WTC11 (cell line): ENCODE results near the gene OTUB1. TPM values are rescaled to one million over a fixed set of nuclear protein-coding genes. Genes with fewer than 3 reads are reported as not detected.

Experiments used
- ATAC-seq: fragments of 200-7000 bp; cut with Tn5 transposase; 2 replicates; pipeline ENCODE4 v1.10.0; 2021; ENCODE audit warnings: mild to moderate bottlenecking, moderate library complexity
- CTCF ChIA-PET: fragments of 300-600 bp; sonication (Branson Sonifier 250); formaldehyde crosslinking; loops from one replicate; lab custom pipeline; 2021; ENCODE audit warnings: antibody characterized with exemption; lab: Charles Lee
- POLR2A ChIA-PET: fragments of 350-600 bp; sonication (Branson Sonifier 250); formaldehyde crosslinking; loops from one replicate; lab custom pipeline; 2021; ENCODE audit warnings: antibody characterized with exemption; lab: Charles Lee
- DNase-seq: peaks from one replicate; pipeline ENCODE4 v3.0.0; 2021; ENCODE audit warnings: low spot score
- H3K27ac Mint-ChIP-seq: 2 replicates; pipeline ENCODE4 v1.8.0; 2021; ENCODE audit warnings: mixed read lengths
- H3K27me3 Mint-ChIP-seq: 2 replicates; pipeline ENCODE4 v1.8.0; 2021; ENCODE audit warnings: low read depth, mild to moderate bottlenecking, moderate library complexity, mixed read lengths
- H3K36me3 Mint-ChIP-seq: 2 replicates; pipeline ENCODE4 v1.8.0; 2021; ENCODE audit warnings: mixed read lengths
- H3K4me1 Mint-ChIP-seq: 2 replicates; pipeline ENCODE4 v1.8.0; 2022; ENCODE audit warnings: mixed read lengths
- H3K4me3 Mint-ChIP-seq: 2 replicates; pipeline ENCODE4 v1.8.0; 2021; ENCODE audit warnings: mild to moderate bottlenecking, moderate library complexity, mixed read lengths
- H3K9me3 Mint-ChIP-seq: 2 replicates; pipeline ENCODE4 v1.8.0; 2021; ENCODE audit warnings: mixed read lengths
- ATF1 ChIP-seq: sonication (generic); formaldehyde crosslinking; IDR thresholded peaks from 2 replicates; pipeline ENCODE4 v1.8.1; 2023; ENCODE audit warnings: mild to moderate bottlenecking, moderate library complexity, missing genetic modification reagents
- ETV6 ChIP-seq: sonication (generic); formaldehyde crosslinking; IDR thresholded peaks from 2 replicates; pipeline ENCODE4 v1.8.1; 2022; ENCODE audit warnings: mild to moderate bottlenecking, missing genetic modification reagents
- FOXJ3 ChIP-seq: sonication (generic); formaldehyde crosslinking; IDR thresholded peaks from 2 replicates; pipeline ENCODE4 v1.9.0; 2021; ENCODE audit warnings: missing genetic modification reagents, mild to moderate bottlenecking, borderline replicate concordance
- FOXK1 ChIP-seq: sonication (generic); formaldehyde crosslinking; IDR thresholded peaks from 2 replicates; pipeline ENCODE4 v1.8.0; 2022; ENCODE audit warnings: mild to moderate bottlenecking, moderate library complexity, missing genetic modification reagents
- GABPB1 ChIP-seq: sonication (generic); formaldehyde crosslinking; IDR thresholded peaks from 2 replicates; pipeline ENCODE4 v1.8.1; 2023; ENCODE audit warnings: mild to moderate bottlenecking, missing genetic modification reagents
- GRHL2 ChIP-seq: fragments of 250-450 bp; sonication (Bioruptor Pico); IDR thresholded peaks from 2 replicates; pipeline ENCODE4 v1.8.0; 2022; ENCODE audit warnings: mild to moderate bottlenecking, moderate library complexity; ENCODE audit not compliant: insufficient replicate concordance, severe bottlenecking
- JAZF1 ChIP-seq: fragments of 250-450 bp; sonication (Bioruptor Pico); IDR thresholded peaks from 2 replicates; pipeline ENCODE4 v1.9.0; 2021; ENCODE audit warnings: moderate library complexity, mild to moderate bottlenecking, inconsistent platforms
- PRRX2 ChIP-seq: fragments of 250-450 bp; sonication (Bioruptor Pico); IDR thresholded peaks from 2 replicates; pipeline ENCODE4 v1.8.0; 2021; ENCODE audit warnings: mild to moderate bottlenecking
- TCF7 ChIP-seq: sonication (generic); formaldehyde crosslinking; IDR thresholded peaks from 2 replicates; pipeline ENCODE4 v1.8.0; 2022; ENCODE audit warnings: mild to moderate bottlenecking, low read depth, missing genetic modification reagents, moderate library complexity
- ZBTB21 ChIP-seq: sonication (generic); formaldehyde crosslinking; IDR thresholded peaks from 2 replicates; pipeline ENCODE4 v1.8.1; 2023; ENCODE audit warnings: mild to moderate bottlenecking, missing genetic modification reagents, borderline replicate concordance
- ZNF121 ChIP-seq: sonication (generic); formaldehyde crosslinking; IDR thresholded peaks from 2 replicates; pipeline ENCODE4 v1.8.0; 2023; ENCODE audit warnings: missing genetic modification reagents
- ZNF396 ChIP-seq: fragments of 250-450 bp; sonication (Bioruptor Pico); IDR thresholded peaks from 2 replicates; pipeline ENCODE4 v1.8.0; 2021; ENCODE audit warnings: mild to moderate bottlenecking, moderate library complexity, borderline replicate concordance
- ZNF671 ChIP-seq: fragments of 250-450 bp; sonication (Bioruptor Pico); IDR thresholded peaks from 2 replicates; pipeline ENCODE4 v1.8.0; 2021; ENCODE audit warnings: mild to moderate bottlenecking
- ZSCAN18 ChIP-seq: fragments of 250-450 bp; sonication (Bioruptor Pico); IDR thresholded peaks from 2 replicates; pipeline ENCODE4 v2.1.2; 2022; ENCODE audit warnings: mild to moderate bottlenecking, moderate library complexity
- total RNA-seq: library from RNA; stranded (reverse); gene quantifications from 3 replicates; pipeline ENCODE4 v1.2.3, GENCODE V29; 2021
- TF ChIP-seq, protein P1 (sequence below): sonication (generic); formaldehyde crosslinking; IDR thresholded peaks from 2 replicates; pipeline ENCODE4 v1.8.0; 2023; ENCODE audit warnings: missing genetic modification reagents
- TF ChIP-seq, protein P2 (sequence below): sonication (generic); formaldehyde crosslinking; IDR thresholded peaks from 2 replicates; pipeline ENCODE4 v1.8.1; 2023; ENCODE audit warnings: mild to moderate bottlenecking, missing genetic modification reagents
- TF ChIP-seq, protein P3 (sequence below): fragments of 250-450 bp; sonication (Bioruptor Pico); IDR thresholded peaks from 2 replicates; pipeline ENCODE4 v1.9.0; 2021; ENCODE audit warnings: moderate library complexity, mild to moderate bottlenecking, inconsistent platforms, borderline replicate concordance
- TF ChIP-seq, protein P4 (sequence below): fragments of 250-450 bp; sonication (Bioruptor Pico); conservative IDR thresholded peaks from 2 replicates; pipeline ENCODE4 v1.9.0; 2021; ENCODE audit warnings: mild to moderate bottlenecking
- TF ChIP-seq, protein P5 (sequence below): sonication (generic); formaldehyde crosslinking; IDR thresholded peaks from 2 replicates; pipeline ENCODE4 v1.8.1; 2023; ENCODE audit warnings: mild to moderate bottlenecking, missing genetic modification reagents, moderate library complexity
- TF ChIP-seq, protein P6 (sequence below): sonication (generic); formaldehyde crosslinking; IDR thresholded peaks from 2 replicates; pipeline ENCODE4 v1.8.0; 2023; ENCODE audit warnings: mild to moderate bottlenecking, missing genetic modification reagents

OTUB1 gene
- total RNA-seq, 1 experiment from 2014 or later, result 112 TPM

- peaks cover 14% of the 10 kb centered on the region for H3K4me1 Mint-ChIP-seq
- POLR2A ChIA-PET, result interaction anchor here (0.6 to 1.8 kb wide), 3 partner anchors 27 to 1636 kb away, joined by 3 to 8 read pairs (median 7); partner anchors contain the start of gene SIPA1
- H3K9me3 Mint-ChIP-seq, result no peaks in the 10 kb centered on the region
- CTCF ChIA-PET, result interaction anchor here (0.6 to 5.4 kb wide), 33 partner anchors 14 to 330 kb away, joined by 3 to 75 read pairs (median 6); partner anchors contain the start of genes FERMT3, FLRT1, MACROD1 and NAA40
- ATAC-seq (no peak), DNase-seq (no peak)
- peak overlapping the region; percentile 40; the same call in 1 of the 2 replicates for H3K4me3 Mint-ChIP-seq
- peaks cover 6% of the 10 kb centered on the region for H3K36me3 Mint-ChIP-seq
- no peak for TF ChIP-seq ZNF396
- no peak for TF ChIP-seq ZSCAN18 (CRISPR knock-in tag)
- TF ChIP-seq, protein P1, sequence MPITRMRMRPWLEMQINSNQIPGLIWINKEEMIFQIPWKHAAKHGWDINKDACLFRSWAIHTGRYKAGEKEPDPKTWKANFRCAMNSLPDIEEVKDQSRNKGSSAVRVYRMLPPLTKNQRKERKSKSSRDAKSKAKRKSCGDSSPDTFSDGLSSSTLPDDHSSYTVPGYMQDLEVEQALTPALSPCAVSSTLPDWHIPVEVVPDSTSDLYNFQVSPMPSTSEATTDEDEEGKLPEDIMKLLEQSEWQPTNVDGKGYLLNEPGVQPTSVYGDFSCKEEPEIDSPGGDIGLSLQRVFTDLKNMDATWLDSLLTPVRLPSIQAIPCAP, result no peak
- no peak for TF ChIP-seq PRRX2 (CRISPR knock-in tag)
- no peak for TF ChIP-seq GRHL2 (CRISPR knock-in tag)
- TF ChIP-seq, protein P2, sequence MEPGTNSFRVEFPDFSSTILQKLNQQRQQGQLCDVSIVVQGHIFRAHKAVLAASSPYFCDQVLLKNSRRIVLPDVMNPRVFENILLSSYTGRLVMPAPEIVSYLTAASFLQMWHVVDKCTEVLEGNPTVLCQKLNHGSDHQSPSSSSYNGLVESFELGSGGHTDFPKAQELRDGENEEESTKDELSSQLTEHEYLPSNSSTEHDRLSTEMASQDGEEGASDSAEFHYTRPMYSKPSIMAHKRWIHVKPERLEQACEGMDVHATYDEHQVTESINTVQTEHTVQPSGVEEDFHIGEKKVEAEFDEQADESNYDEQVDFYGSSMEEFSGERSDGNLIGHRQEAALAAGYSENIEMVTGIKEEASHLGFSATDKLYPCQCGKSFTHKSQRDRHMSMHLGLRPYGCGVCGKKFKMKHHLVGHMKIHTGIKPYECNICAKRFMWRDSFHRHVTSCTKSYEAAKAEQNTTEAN, result no peak
- TF ChIP-seq, protein P3, sequence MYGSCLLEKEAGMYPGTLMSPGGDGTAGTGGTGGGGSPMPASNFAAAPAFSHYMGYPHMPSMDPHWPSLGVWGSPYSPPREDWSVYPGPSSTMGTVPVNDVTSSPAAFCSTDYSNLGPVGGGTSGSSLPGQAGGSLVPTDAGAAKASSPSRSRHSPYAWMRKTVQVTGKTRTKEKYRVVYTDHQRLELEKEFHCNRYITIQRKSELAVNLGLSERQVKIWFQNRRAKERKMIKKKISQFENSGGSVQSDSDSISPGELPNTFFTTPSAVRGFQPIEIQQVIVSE (CRISPR knock-in tag), result no peak
- TF ChIP-seq FOXJ3, result no peak
- TF ChIP-seq, protein P4, sequence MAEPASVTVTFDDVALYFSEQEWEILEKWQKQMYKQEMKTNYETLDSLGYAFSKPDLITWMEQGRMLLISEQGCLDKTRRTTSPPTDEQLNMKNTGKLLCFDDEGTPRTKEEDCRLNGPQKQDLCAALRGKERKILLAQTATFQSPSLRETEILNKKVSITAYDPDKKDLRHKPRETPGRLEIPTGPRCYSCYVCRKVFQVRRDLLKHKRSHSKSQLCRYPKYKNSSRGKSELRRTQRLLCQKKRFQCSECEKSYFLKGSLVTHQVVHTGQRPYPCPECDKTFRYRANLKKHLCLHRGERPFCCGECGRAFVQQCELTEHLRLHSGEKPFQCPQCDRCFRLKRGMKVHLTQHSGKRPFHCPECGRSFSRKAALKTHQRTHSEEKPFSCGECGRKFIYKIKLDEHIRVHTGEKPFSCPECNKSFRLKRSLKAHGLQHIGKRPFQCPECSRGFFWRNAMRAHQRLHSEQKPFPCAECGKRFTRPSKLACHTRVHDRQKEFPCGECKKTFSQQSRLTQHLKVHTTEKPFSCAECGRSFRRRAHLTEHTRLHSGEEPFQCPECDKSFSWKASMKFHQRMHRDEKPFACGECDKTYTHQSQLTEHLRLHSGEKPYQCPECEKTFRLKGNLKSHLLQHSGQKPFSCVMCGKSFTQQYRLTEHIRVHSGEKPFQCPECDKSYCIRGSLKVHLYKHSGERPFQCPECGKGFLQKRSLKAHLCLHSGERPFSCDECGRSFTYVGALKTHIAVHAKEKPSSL (CRISPR knock-in tag), result no peak
- no peak for TF ChIP-seq TCF7 (CRISPR knock-in tag)
- no peak for TF ChIP-seq FOXK1 (CRISPR knock-in tag)
- no peak for TF ChIP-seq JAZF1 (CRISPR knock-in tag)
- no peak for TF ChIP-seq GABPB1 (CRISPR knock-in tag)
- TF ChIP-seq, protein P5, sequence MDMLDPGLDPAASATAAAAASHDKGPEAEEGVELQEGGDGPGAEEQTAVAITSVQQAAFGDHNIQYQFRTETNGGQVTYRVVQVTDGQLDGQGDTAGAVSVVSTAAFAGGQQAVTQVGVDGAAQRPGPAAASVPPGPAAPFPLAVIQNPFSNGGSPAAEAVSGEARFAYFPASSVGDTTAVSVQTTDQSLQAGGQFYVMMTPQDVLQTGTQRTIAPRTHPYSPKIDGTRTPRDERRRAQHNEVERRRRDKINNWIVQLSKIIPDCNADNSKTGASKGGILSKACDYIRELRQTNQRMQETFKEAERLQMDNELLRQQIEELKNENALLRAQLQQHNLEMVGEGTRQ (CRISPR knock-in tag), result no peak
- TF ChIP-seq ETV6 (CRISPR knock-in tag), result no peak
- TF ChIP-seq ATF1 (CRISPR knock-in tag), result no peak
- no peak for TF ChIP-seq ZNF121 (CRISPR knock-in tag)
- TF ChIP-seq, protein P6, sequence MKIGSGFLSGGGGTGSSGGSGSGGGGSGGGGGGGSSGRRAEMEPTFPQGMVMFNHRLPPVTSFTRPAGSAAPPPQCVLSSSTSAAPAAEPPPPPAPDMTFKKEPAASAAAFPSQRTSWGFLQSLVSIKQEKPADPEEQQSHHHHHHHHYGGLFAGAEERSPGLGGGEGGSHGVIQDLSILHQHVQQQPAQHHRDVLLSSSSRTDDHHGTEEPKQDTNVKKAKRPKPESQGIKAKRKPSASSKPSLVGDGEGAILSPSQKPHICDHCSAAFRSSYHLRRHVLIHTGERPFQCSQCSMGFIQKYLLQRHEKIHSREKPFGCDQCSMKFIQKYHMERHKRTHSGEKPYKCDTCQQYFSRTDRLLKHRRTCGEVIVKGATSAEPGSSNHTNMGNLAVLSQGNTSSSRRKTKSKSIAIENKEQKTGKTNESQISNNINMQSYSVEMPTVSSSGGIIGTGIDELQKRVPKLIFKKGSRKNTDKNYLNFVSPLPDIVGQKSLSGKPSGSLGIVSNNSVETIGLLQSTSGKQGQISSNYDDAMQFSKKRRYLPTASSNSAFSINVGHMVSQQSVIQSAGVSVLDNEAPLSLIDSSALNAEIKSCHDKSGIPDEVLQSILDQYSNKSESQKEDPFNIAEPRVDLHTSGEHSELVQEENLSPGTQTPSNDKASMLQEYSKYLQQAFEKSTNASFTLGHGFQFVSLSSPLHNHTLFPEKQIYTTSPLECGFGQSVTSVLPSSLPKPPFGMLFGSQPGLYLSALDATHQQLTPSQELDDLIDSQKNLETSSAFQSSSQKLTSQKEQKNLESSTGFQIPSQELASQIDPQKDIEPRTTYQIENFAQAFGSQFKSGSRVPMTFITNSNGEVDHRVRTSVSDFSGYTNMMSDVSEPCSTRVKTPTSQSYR, result no peak
- no peak for TF ChIP-seq ZBTB21 (CRISPR knock-in tag)
- no peak for TF ChIP-seq ZNF671 (CRISPR knock-in tag)
- H3K27ac Mint-ChIP-seq, result no peak overlapping the region; the same call in 1 of the 2 replicates
- peaks cover 58% of the 10 kb centered on the region for H3K27me3 Mint-ChIP-seq
Measured at GRCh38 chr11:64001484-64002420, 15.5 kb downstream of the OTUB1 start.
